ENCODE results near the gene PDE11A. TPM values are rescaled to one million over a fixed set of nuclear protein-coding genes. Genes with fewer than 3 reads are reported as not detected.

Gene PDE11A
- total RNA-seq, 2 experiments from 2014 or later = not detected

GRCh38 chr2:177710889-177711288, 361.7 kb downstream of the PDE11A start:
- H3K4me1 Mint-ChIP-seq (ENCODE audit: low read depth) = no peaks in the 10 kb centered on the region
- no peaks in the 10 kb centered on the region for H3K36me3 Mint-ChIP-seq (ENCODE audit: low read depth)
- no peak for ATAC-seq
- no peak overlapping the region for H3K27ac Mint-ChIP-seq
- no peak for TF ChIP-seq CTCF (IDR thresholded peaks at IDR 0.05)
- ChIA-PET POLR2A (no interaction called here), CTCF (no interaction called here)
- no peaks in the 10 kb centered on the region for H3K27me3 Mint-ChIP-seq
- no peaks in the 10 kb centered on the region for H3K9me3 Mint-ChIP-seq
- intact Hi-C loops (cut with micrococcal nuclease) = no loop called here
- no peak for DNase-seq
- no peak overlapping the region for H3K4me3 Mint-ChIP-seq

- DNase-seq = no peak
- ATAC-seq = no peak
- intact Hi-C loops (cut with micrococcal nuclease) = no loop called here
- POLR2A ChIA-PET = no interaction called here
- Mint-ChIP-seq H3K4me1 (ENCODE audit: low read depth) (no peaks in the 10 kb centered on the region), H3K9me3 (no peaks in the 10 kb centered on the region), H3K27ac (no peak overlapping the region), H3K36me3 (ENCODE audit: low read depth) (no peaks in the 10 kb centered on the region), H3K27me3 (no peaks in the 10 kb centered on the region), H3K4me3 (no peak overlapping the region)
- CTCF ChIA-PET = interaction anchor here (0.9 to 1.5 kb wide), 2 partner anchors 14 to 106 kb away, joined by 3 read pairs; no protein-coding TSS in a partner anchor
- TF ChIP-seq CTCF (IDR thresholded peaks at IDR 0.05) = no peak
These were observed 362.6 kb downstream of the PDE11A start for GRCh38 chr2:177709986-177710401.

- no peak for TF ChIP-seq CTCF (IDR thresholded peaks at IDR 0.05)
- intact Hi-C loops (cut with micrococcal nuclease) = no loop called here
- no peak overlapping the region for H3K4me3 Mint-ChIP-seq
- no peaks in the 10 kb centered on the region for H3K9me3 Mint-ChIP-seq
- H3K27me3 Mint-ChIP-seq = no peaks in the 10 kb centered on the region
- ATAC-seq (no peak), DNase-seq (no peak)
- ChIA-PET POLR2A (interaction anchor here (0.6 kb wide), 1 partner anchor 990 kb away, joined by 3 read pairs; no protein-coding TSS in a partner anchor), CTCF (interaction anchor here (0.5 to 1.5 kb wide), 3 partner anchors 15 to 139 kb away, joined by 3 read pairs; no protein-coding TSS in a partner anchor)
- H3K4me1 Mint-ChIP-seq (ENCODE audit: low read depth) = no peaks in the 10 kb centered on the region
- H3K36me3 Mint-ChIP-seq (ENCODE audit: low read depth) = no peaks in the 10 kb centered on the region
- no peak overlapping the region for H3K27ac Mint-ChIP-seq
These were observed 363.7 kb downstream of the PDE11A start for GRCh38 chr2:177708660-177709444.

GRCh38 chr2:177708106-177708505, 364.5 kb downstream of the PDE11A start:
- TF ChIP-seq CTCF (IDR thresholded peaks at IDR 0.05) = no peak
- Mint-ChIP-seq H3K4me3 (no peak overlapping the region), H3K4me1 (ENCODE audit: low read depth) (no peaks in the 10 kb centered on the region), H3K9me3 (no peaks in the 10 kb centered on the region), H3K27me3 (no peaks in the 10 kb centered on the region), H3K36me3 (ENCODE audit: low read depth) (no peaks in the 10 kb centered on the region), H3K27ac (no peak overlapping the region)
- DNase-seq (no peak), ATAC-seq (no peak)
- CTCF ChIA-PET = interaction anchor here (1.4 kb wide), 1 partner anchor 16 kb away, joined by 5 read pairs; no protein-coding TSS in a partner anchor
- POLR2A ChIA-PET = no interaction called here
- intact Hi-C loops (cut with micrococcal nuclease) = no loop called here

- Mint-ChIP-seq H3K27me3 (no peaks in the 10 kb centered on the region), H3K9me3 (no peaks in the 10 kb centered on the region), H3K27ac (no peak overlapping the region), H3K4me3 (no peak overlapping the region), H3K36me3 (ENCODE audit: low read depth) (no peaks in the 10 kb centered on the region), H3K4me1 (ENCODE audit: low read depth) (no peaks in the 10 kb centered on the region)
- POLR2A ChIA-PET = no interaction called here
- no peak for ATAC-seq
- intact Hi-C loops (cut with micrococcal nuclease) = no loop called here
- no peak for TF ChIP-seq CTCF (IDR thresholded peaks at IDR 0.05)
- CTCF ChIA-PET = interaction anchor here (0.8 kb wide), 1 partner anchor 19 kb away, joined by 3 read pairs; no protein-coding TSS in a partner anchor
- DNase-seq = no peak
These were observed 366.9 kb downstream of the PDE11A start for GRCh38 chr2:177705511-177706173.
